Measurements from ENCODE around the gene CRYGA.

CRYGA gene

GRCh38 chr2:208189069-208189809 is 25.9 kb upstream of the CRYGA start:
- no peak overlapping the region for H3K4me2 ChIP-seq (ENCODE audit: low read length)
- no peak overlapping the region for H2AFZ ChIP-seq (ENCODE audit: low read depth, low read length)
- peaks cover 10% of the 10 kb centered on the region; the same call in 1 of the 2 replicates for H3K27me3 ChIP-seq (ENCODE audit: low read depth, low read length)
- H3K4me3 ChIP-seq (ENCODE audit: low read length), result no peak overlapping the region
- no peaks in the 10 kb centered on the region for H3K36me3 ChIP-seq (replicated peaks; ENCODE audit: low read depth, low read length)
- no peak overlapping the region for H3K9ac ChIP-seq (ENCODE audit: low read length)
- no peak overlapping the region for H3K27ac ChIP-seq (ENCODE audit: low read length)
- TF ChIP-seq EZH2phosphoT487 (IDR thresholded peaks at IDR 0.05; ENCODE audit: low read depth) (no peak), CTCF (IDR thresholded peaks at IDR 0.05; ENCODE audit: low read depth, low read length) (no peak)
- H3K4me1 ChIP-seq (ENCODE audit: low read length), result peaks cover 6% of the 10 kb centered on the region
- no peaks in the 10 kb centered on the region for H3K79me2 ChIP-seq (ENCODE audit: low read length)
- H3K9me3 ChIP-seq (ENCODE audit: insufficient read depth, low read length), result no peaks in the 10 kb centered on the region
- H4K20me1 ChIP-seq (ENCODE audit: insufficient read depth, low read length), result no peaks in the 10 kb centered on the region

DNA sequence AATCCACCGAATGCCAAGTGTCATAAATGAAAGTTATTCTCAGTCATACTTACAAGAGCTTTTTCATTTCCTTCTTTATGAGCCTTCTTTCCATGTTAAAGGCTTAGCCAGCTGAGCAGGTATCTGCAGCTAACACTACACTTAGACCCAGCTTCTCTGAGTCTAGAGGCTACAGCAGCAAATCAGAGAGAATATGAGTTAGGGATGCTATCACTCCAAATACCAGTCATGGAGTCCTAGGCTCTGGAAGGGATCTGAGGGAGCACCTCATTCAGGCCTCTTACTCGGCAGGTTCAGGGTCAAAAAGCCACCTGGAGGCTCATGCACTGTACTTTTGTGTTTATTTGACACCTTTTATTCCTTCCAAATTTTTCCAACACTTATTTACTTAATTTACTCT is 23.5 kb upstream of the CRYGA start:
- no peaks in the 10 kb centered on the region for H3K9me3 ChIP-seq (ENCODE audit: insufficient read depth, low read length)
- H3K27ac ChIP-seq (ENCODE audit: low read length), result no peak overlapping the region
- no peaks in the 10 kb centered on the region for H4K20me1 ChIP-seq (ENCODE audit: insufficient read depth, low read length)
- H3K9ac ChIP-seq (ENCODE audit: low read length), result no peak overlapping the region
- H3K79me2 ChIP-seq (ENCODE audit: low read length), result no peaks in the 10 kb centered on the region
- H3K36me3 ChIP-seq (replicated peaks; ENCODE audit: low read depth, low read length), result no peaks in the 10 kb centered on the region
- TF ChIP-seq EZH2phosphoT487 (IDR thresholded peaks at IDR 0.05; ENCODE audit: low read depth), result no peak
- TF ChIP-seq CTCF (IDR thresholded peaks at IDR 0.05; ENCODE audit: low read depth, low read length), result no peak
- H3K4me1 ChIP-seq (ENCODE audit: low read length), result peaks cover 13% of the 10 kb centered on the region
- H3K4me3 ChIP-seq (ENCODE audit: low read length), result no peak overlapping the region
- H3K4me2 ChIP-seq (ENCODE audit: low read length), result no peak overlapping the region
- peaks cover 10% of the 10 kb centered on the region; the same call in 1 of the 2 replicates for H3K27me3 ChIP-seq (ENCODE audit: low read depth, low read length)
- H2AFZ ChIP-seq (ENCODE audit: low read depth, low read length), result no peak overlapping the region

DNA sequence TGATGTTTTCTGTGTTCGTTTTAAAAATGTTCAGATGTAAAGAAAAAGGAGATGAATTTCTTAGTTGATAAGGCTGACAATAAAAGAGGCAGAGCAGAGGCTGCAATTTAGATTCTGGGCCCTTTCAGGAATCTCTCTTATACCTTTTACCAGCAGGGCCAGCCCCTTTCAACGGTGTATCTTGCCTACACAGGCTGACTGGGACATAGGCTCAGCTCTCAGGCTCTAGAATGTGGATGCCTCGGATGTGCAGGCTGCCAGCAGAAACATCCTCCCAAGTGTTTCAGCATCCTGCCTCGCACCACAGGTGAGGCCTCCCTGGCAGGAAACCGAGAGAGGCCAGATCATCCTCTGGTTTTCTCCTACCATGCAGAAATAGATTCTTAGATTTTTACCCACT is 23.1 kb upstream of the CRYGA start:
- Histone ChIP-seq H3K27ac (ENCODE audit: low read length) (no peak overlapping the region), H2AFZ (ENCODE audit: low read depth, low read length) (no peak overlapping the region), H3K36me3 (replicated peaks; ENCODE audit: low read depth, low read length) (no peaks in the 10 kb centered on the region), H3K4me2 (ENCODE audit: low read length) (no peak overlapping the region), H3K79me2 (ENCODE audit: low read length) (no peaks in the 10 kb centered on the region), H3K4me3 (ENCODE audit: low read length) (no peak overlapping the region), H3K4me1 (ENCODE audit: low read length) (peaks cover 13% of the 10 kb centered on the region), H3K9me3 (ENCODE audit: insufficient read depth, low read length) (no peaks in the 10 kb centered on the region), H3K27me3 (ENCODE audit: low read depth, low read length) (peaks cover 10% of the 10 kb centered on the region; the same call in 1 of the 2 replicates), H3K9ac (ENCODE audit: low read length) (no peak overlapping the region), H4K20me1 (ENCODE audit: insufficient read depth, low read length) (no peaks in the 10 kb centered on the region)
- TF ChIP-seq EZH2phosphoT487 (IDR thresholded peaks at IDR 0.05; ENCODE audit: low read depth), result no peak
- TF ChIP-seq CTCF (IDR thresholded peaks at IDR 0.05; ENCODE audit: low read depth, low read length), result no peak

DNA sequence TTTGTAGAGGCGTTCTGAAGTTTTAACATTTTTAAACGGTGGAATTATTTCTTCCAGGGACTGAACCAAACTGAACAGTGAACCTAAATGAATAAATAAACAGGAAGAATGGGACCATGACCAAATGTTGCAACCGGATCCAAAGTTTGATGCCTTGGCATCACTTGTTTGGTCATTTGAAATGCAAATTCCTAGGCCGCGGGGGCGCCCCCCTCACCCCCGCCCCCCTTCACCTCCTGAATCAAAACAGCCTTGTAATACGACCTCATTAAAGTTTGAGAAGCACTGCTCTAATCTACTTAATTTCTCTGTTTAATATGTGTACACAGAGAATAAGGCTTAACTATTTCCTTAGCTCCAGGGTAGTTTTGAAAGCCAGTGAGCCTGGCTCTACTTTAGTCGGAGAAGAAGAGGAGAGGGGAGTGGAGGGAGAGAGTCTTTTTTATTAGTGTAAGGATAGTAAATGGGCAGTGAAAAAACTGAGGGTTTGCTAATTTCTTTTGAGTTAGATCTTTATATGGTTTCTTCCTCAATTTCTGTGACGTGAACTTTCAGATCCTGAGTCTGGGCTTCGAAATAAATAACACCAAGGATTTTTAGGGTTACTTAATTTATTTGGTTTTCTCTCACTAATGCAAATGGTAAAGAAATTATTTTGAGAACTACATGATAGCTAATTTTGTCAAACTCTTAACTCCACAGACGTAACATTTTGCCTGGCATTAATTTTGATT is 20.8 kb upstream of the CRYGA start:
- H3K4me3 ChIP-seq (ENCODE audit: low read length), result peak overlapping the region; percentile 68
- peak overlapping the region; percentile 81 for H3K4me2 ChIP-seq (ENCODE audit: low read length)
- H4K20me1 ChIP-seq (ENCODE audit: insufficient read depth, low read length), result no peaks in the 10 kb centered on the region
- peaks cover 19% of the 10 kb centered on the region for H3K4me1 ChIP-seq (ENCODE audit: low read length)
- peak overlapping the region; percentile 22; the same call in 1 of the 2 replicates for H2AFZ ChIP-seq (ENCODE audit: low read depth, low read length)
- H3K27me3 ChIP-seq (ENCODE audit: low read depth, low read length), result peaks cover 10% of the 10 kb centered on the region; the same call in 1 of the 2 replicates
- H3K27ac ChIP-seq (ENCODE audit: low read length), result no peak overlapping the region
- no peaks in the 10 kb centered on the region for H3K9me3 ChIP-seq (ENCODE audit: insufficient read depth, low read length)
- no peaks in the 10 kb centered on the region for H3K79me2 ChIP-seq (ENCODE audit: low read length)
- peak overlapping the region; percentile 33 for H3K9ac ChIP-seq (ENCODE audit: low read length)
- no peak for TF ChIP-seq EZH2phosphoT487 (IDR thresholded peaks at IDR 0.05; ENCODE audit: low read depth)
- TF ChIP-seq CTCF (IDR thresholded peaks at IDR 0.05; ENCODE audit: low read depth, low read length), result no peak
- H3K36me3 ChIP-seq (replicated peaks; ENCODE audit: low read depth, low read length), result no peaks in the 10 kb centered on the region

Measured in OCI-LY3 (cell line).